GM18868 (cell line): ENCODE results near the gene TBX10.
A peak's percentile ranks its signal among the peaks of the same experiment; 100 is the strongest.
"Not testable (repeated sequence)": the region's sequence is repeated elsewhere in the genome, so short reads cannot be mapped to it uniquely, and the experiment has no call there.

Experiments used
- ATAC-seq: cut with Tn5 transposase; IDR thresholded peaks from one replicate; pipeline ENCODE4 v1.9.1; 2021; ENCODE audit warnings: mild to moderate bottlenecking, moderate library complexity; ENCODE audit not compliant: unreplicated experiment

The TBX10 gene

DNA sequence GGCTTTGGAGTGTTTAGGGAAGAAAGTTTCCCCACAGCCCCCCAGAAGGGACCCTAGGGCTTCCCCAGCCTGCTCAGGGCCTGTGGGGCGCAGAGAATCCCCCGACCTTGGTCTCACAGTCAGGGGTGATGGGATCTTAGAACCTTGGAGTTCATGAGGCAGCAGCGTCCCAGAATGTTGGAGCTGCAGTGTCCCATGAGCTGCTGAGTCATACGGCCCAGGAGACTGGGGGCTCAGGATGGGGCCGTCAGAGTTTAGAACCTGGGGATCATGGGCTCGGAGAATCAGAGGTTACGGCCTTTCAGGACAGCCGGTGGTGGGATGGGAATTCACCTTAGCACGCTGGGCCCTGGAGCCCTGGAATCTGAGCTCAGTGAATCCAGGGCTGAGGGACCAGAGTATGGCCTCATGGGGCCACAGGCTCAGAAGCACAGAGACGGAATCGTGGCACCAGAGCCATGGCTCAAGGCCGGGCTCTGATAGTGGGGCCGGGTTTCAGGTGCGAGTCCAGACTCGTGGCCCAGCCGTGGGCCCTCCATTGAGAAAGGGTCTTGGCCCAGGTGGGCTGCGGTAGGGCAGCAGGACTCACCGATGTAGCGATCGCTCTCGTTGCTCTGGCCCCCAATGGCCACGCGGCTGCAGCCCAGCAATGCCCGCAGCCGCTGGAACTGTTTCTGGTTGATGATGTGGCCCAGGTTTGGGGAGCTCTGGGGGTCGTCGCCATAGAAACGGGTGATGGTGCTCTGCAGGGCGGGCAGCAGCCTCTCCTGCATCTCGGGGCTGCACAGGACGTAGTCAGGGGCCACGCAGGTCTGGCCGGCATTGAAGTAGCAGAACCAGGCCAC lies 25.4 kb upstream of the TBX10 start:
- no peak for ATAC-seq

DNA sequence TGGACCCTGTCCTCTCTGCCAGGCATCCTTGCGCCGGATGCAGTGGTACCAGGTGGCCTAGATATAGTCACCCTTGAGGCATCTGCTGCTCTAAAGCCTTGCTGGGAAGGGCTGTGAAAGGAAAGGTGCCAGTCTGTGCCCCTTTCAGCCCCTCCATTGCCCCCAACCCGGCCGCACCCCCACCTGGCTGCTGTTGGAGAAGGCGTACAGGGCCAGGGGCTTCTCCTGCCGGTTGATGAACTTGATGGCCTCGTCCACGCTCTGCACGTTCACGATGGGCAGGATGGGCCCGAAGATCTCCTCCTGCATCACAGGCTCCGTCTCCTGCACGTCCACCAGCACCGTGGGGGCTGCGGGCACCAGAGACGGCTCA lies 24.6 kb upstream of the TBX10 start:
- ATAC-seq = no peak

DNA sequence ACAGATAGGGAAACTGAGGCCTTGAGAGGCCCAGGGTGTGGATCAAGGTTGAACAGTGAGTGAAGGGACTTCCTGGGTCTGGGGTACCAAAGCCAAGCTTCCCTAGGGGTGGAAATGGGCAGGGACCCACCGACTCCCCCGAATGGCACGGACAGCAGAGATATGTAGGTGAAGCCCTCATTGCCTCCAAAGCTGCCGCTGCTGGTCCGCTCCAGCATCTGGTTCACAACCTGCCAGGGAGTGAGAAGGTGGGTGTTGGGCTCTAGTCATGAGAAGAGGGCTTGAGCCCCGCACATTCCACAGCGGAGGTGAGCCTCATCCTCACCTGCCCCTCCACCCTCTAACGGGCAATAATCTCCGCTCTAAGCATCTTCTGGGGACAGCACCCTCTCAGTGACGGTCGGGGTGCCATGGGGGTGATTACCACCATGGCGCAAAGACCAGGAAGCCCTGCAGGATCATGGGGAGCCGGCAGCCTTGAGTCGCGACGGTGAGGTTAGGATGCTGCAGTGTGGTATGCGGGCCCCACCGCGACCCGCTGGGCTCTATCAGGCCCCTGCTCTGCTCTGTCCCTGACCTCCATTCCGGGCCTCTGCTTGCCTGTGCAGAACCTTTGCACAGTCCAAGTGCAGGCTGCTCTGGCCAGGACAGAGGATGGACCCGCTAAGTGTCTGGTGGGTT lies 24.1 kb upstream of the TBX10 start:
- no peak for ATAC-seq

DNA sequence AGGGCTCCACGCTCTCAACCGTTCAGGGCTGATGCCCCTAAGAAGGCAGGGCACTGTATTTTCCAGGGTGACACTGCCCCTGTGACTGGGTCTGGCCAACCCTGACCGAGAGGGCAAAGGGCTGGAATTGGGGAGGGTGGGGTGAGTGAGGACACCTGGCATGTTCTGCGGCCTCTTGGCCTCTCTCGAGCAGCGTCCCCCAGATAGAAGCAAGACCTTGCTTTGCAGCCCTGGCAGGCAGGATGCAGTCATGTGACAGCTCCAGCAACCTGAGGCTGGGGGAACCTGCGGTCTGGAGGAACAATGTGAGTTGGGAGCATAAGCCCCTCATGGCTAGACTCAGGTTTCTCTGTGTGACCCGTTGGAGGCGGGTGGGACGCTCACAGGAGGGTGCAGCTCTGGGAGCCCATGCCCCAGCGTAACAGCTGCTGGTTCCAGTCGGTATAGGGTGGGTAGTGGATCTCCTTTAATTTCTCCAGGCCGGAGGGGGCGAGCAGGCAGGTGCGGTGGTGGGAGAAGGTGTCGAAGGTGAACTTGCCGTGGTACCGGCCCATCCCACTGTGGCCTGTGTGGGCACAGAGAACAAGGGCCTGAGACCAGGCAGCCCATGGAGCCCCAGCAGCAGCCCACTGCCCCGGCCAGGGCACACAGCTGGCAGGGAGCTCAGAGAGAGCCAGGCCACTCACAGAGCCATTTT lies 23.4 kb upstream of the TBX10 start:
- no peak for ATAC-seq

DNA sequence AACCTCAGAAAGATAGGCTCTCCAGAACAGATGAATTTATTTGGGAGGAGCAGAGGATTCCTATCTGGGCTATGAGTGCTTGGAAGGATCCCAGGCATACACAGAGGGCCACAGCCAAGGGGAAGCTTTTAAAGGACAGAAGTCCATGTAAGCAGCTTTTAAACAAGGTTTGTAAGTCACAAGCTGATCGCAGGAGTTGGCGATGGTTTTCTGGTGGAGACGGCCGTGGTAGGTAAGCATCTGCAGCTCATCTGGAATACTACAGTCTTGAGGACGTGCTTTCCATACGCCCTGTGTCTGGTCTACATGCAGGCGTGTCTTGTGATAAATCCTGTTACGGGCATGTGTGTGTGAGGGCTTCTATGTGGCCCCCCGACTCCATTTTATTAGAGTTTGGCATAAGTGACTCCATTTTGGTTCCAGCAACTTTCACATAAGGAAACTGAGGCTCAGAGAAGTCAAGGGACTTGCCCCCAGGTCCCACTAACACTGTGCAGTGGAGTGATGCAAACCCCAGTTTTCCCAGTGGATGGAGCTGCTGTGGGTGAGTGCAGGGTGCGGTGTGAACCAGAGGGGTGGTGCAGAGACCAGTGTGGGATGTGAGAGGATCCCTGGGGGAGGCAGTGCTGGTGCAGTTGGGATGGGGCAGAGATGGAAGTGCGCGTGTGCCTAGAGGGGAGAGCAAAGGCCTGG lies 22.7 kb upstream of the TBX10 start:
- ATAC-seq = no peak

DNA sequence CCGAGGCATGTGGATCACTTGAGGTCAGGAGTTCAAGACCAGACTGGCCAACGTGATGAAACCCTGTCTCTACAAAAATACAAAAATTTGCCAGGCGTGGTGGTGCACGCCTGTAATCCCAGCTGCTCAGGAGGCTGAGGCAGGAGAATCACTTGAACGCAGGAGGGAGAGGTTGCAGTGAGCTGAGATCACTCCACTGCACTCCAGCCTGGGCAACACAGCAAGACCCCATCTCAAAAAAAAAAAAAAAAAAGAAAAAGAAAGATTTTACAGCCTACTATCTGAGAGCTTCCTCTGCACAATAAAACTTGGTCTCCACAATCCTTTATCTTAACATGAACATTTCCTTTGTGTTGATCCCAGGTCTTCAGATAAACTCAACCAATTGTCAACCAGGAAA lies 21.2 kb upstream of the TBX10 start:
- ATAC-seq = not testable (repeated sequence)

DNA sequence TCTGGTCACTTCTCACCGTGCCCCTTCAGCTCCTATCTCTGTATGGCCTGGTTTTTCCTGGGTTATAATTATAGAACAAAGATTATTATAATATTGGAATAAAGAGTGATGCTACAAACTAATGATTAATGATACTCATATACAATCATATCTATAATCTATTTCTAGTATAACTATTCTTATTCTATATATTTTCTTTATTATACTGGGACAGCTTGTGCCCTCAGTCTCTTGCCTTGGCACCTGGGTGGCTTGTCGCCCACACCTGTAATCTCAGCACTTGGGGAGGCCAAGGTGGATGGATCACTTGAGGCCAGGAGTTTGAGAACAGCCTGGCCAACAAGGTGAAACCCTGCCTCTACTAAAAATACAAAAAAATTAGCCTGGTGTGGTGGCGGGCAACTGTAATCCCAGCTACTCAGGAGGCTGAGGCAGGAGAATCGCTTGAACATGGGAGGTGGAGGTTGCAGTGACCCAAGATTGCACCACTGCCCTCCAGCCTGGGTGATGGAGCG lies 20.1 kb upstream of the TBX10 start:
- not testable (repeated sequence) for ATAC-seq

- ATAC-seq = no peak
Observed at GRCh38 chr11:67657300-67657699, 17.7 kb upstream of the TBX10 start.

- ATAC-seq = no peak
Observed at GRCh38 chr11:67656278-67656922, 16.8 kb upstream of the TBX10 start.

DNA sequence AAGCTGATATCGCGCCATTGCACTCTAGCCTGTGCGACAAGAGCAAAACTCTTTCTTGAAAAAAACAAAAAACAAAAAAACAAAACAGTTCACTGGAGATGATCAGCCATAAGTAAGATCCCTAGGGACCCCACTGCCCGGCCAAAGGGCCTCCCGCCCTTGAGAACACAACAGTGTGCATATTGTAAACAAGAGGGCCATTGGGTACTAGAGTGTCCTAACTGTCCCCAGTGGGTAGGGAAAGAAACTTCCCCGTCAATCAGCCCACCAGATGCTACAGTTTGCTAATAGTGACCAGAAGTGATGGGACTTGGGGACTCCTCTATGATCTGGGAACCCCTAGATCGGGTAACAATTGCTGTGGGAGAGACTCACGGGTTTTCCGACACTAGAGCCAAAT lies 14.7 kb upstream of the TBX10 start:
- ATAC-seq = no peak

GRCh38 chr11:67652965-67653845 lies 13.6 kb upstream of the TBX10 start:
- ATAC-seq = no peak

DNA sequence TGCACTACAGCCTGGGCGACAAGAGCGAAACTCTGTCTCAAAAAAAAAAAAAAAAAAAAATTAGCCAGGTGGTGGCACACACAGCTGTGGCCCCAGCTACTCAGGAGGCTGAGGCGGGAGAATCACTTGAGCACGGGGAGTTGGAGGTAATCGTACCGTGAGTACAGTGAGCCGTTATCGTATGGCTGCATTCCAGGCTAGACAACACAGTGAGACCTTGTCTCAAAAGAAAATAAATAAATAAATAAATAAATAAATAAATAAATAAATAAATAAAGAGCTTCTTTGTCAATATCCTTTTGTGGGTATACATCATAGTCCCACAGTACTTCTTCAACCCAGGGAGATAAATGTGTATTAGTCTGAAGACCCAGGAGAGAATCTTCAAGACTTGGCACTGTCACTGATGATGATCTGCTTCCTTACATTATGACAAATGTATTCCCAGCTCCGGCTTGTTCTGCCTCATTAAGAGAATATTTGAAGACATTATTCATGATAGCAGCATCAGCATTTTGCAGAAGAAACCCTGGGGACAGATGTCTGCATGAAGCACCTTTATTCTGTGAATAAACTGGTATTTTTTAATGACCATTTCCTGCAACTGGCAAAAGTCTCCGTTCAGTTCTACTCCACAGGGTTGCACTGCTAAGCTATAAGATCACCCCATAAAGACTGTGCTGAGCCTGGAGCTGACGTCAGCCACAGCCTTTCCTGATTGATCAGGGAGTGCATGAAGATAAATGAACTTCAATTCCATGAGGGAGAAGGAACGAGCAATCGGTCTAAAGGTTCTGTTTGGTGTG lies 12.6 kb upstream of the TBX10 start:
- ATAC-seq = no peak

DNA sequence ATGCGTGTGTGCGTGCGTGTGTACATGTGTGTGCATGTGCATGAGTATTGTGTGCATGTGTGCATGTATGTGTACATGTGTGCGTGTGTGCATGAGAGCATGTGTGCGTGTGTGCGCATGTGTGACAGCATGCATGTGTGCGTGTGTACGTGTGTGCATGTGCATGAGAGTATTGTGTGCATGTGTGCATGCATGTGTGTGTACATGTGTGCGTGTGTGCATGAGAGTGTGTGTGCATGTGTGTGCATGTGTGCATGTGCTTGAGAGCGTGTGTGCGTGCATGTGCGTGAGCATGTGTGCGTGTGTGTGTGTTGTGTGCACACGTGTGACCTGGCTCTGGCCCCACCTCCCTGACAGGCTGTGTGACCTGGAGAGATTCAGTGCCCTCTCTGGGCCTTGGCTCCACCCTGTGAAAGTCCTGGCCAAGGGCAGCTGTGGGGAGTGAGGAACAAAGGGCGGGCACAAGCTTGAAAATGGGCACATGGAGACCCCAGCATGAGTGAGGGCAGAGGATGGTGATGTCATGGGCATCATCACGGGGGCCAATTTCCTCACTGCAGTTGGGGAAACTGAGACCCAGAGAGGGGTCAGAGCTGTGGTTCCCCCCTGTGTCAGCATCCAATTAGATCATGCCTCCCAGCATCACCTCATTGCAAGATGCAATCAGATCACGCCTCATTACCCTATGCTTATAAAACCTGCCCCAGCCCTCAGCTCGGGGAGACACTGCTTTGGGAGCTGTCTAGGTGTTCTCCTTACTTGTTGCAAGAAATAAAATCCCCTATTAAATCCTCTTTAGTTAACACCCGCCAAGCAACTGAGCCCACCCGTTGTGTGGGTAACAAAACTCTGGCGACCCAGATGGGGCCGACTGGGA lies 10.3 kb upstream of the TBX10 start:
- ATAC-seq = no peak

- no peak for ATAC-seq
Observed at GRCh38 chr11:67648796-67649613, 9.4 kb upstream of the TBX10 start.

GRCh38 chr11:67648140-67648795 lies 8.7 kb upstream of the TBX10 start:
- ATAC-seq = peak; percentile 61

GRCh38 chr11:67647471-67647870 lies 7.9 kb upstream of the TBX10 start:
- no peak for ATAC-seq
